Adrenal gland (tissue), 12 donors: ENCODE data around the gene DBNDD1. TPM values are rescaled to one million over a fixed set of nuclear protein-coding genes. Genes with fewer than 3 reads are reported as not detected.

Experiments used
- DNase-seq, 7 donors: peaks; one replicate each; pipeline ENCODE4 v3.0.0-alpha.2; 2019 to 2020
- H3K27ac ChIP-seq, 5 donors: fragments of 200-600 bp; sonication (generic) in 4 of 5; 1 replicate in 3 of 5; 2 replicates in 2 of 5; pipeline versions ENCODE4 v1.5.1 to v1.8.0; 2016 to 2020; ENCODE audit warnings: mild to moderate bottlenecking in 1 of 5
- H3K27me3 ChIP-seq: fragments of 200-600 bp; 2 replicates; pipeline ENCODE4 v1.8.0; 2021
- H3K36me3 ChIP-seq, 2 donors: fragments of 200-600 bp; replicated peaks in 1 of 2; 1 replicate in 1 of 2; 2 replicates in 1 of 2; pipeline versions ENCODE4 v1.5.1 to v1.8.0; 2018 to 2022
- H3K4me1 ChIP-seq, 2 donors: fragments of 200-600 bp; replicated peaks in 1 of 2; 1 replicate in 1 of 2; 2 replicates in 1 of 2; pipeline versions ENCODE4 v1.5.1 to v1.8.0; 2018 to 2021
- H3K4me3 ChIP-seq, 4 donors: fragments of 200-600 bp; sonication (generic) in 3 of 4; one replicate each; pipeline ENCODE4 v1.5.1; 2016 to 2018
- H3K9me3 ChIP-seq, 3 donors: fragments of 200-600 bp; sonication (generic) in 1 of 3; replicated peaks in 1 of 3; 1 replicate in 2 of 3; 2 replicates in 1 of 3; pipeline versions ENCODE4 v1.5.1 to v1.8.0; 2016 to 2021
- CTCF ChIP-seq, 6 experiments: fragments of 450-650 bp in 4 of 6; fragments of 200-600 bp in 2 of 6; sonication (generic) in 1 of 6; IDR thresholded peaks; 1 replicate in 5 of 6; 2 replicates in 1 of 6; pipeline versions ENCODE4 v1.5.1 to v1.8.0; 2016 to 2021; ENCODE audit warnings: antibody characterized with exemption in 6 of 6, mild to moderate bottlenecking in 2 of 6, moderate library complexity in 1 of 6
- POLR2A ChIP-seq, 2 donors: fragments of 450-650 bp; IDR thresholded peaks; one replicate each; pipeline ENCODE4 v1.6.1; 2017; ENCODE audit warnings: antibody characterized with exemption in 2 of 2, mild to moderate bottlenecking in 2 of 2, moderate library complexity in 1 of 2
- WGBS, 4 donors: extraction: QIAGEN DNeasy Blood & Tissue Kit in 2 of 4; methylation state at CpG; one replicate each; pipeline versions ENCODE4 v1.1.5 to v1.1.7; 2013 to 2017; 5-methylcytosine and 5-hydroxymethylcytosine counted together
- intact Hi-C, 2 donors: fragments of 100-400 bp; cut with DNase I; formaldehyde crosslinking; loops; one replicate each; pipeline versions ENCODE4 v1.14.1 to v1.15.0; 2022 to 2023
- polyA plus RNA-seq, 3 donors: library from polyadenylated mRNA; stranded (reverse); fragments of 200-250 nt in 2 of 3; fragments of 350-450 nt in 1 of 3; fragmentation: Illumina TruSeq in 1 of 3; extraction: RNeasy Lipid Tissue Mini Kit (QIAGEN cat#74804) in 1 of 3; gene quantifications; one replicate each; pipeline ENCODE4 v1.2.3, GENCODE V29; 2013 to 2014
- total RNA-seq, 9 donors: library from RNA; depleted of rRNA in 4 of 9; stranded (reverse); fragments of >200 nt in 4 of 9; fragments of 120-200 nt in 1 of 9; fragmentation: NEBNext Ultra II Directional in 1 of 9; extraction: Animal tissue kit (Norgen Biotek cat#: 25700) in 1 of 9; gene quantifications; one replicate each; pipeline versions ENCODE4 v1.1.0 to v1.2.4, GENCODE V29; 2013 to 2023
- donor health status: healthy with polysubstance abuse.
- donor health status: Bipolar disorder and iron deficiency.
- donor health status: DM: yes; HTN: yes; CAD: no.
- donor health status: DM: no; HTN: no; CAD: no.
- donor health status: DM: no; HTN: no; CAD: no.
- donor health status: DM: yes; HTN: yes; CAD: no.

DBNDD1 gene
- total and polyA plus RNA-seq, 12 donors: 1.4 to 24.2 (median 7.0) TPM

- TF ChIP-seq CTCF (IDR thresholded peaks at IDR 0.05): no peak
- TF ChIP-seq POLR2A (IDR thresholded peaks at IDR 0.05): no peak
- WGBS, 4 donors: 83 to 86% (median 85%) methylated on average over 13 to 15 of the region's 15 CpGs
- Histone ChIP-seq H3K4me3 (no peak overlapping the region), H3K9me3 (no peaks in the 10 kb centered on the region), H3K27me3 (no peaks in the 10 kb centered on the region), H3K27ac (peak overlapping the region in 1 of 5 donors; percentile 71), H3K36me3 (peaks cover 0 to 7% of the 10 kb centered on the region in 2 donors), H3K4me1 (no peaks in the 10 kb centered on the region)
- intact Hi-C loops: no loop called here
- no peak for DNase-seq
These were observed 62.6 kb downstream of the DBNDD1 start for GRCh38 chr16:89956505-89957215.

GRCh38 chr16:89955001-89955685 lies 64.1 kb downstream of the DBNDD1 start:
- H3K36me3 ChIP-seq: peaks cover 0 to 7% of the 10 kb centered on the region in 2 donors
- H3K27ac ChIP-seq: no peak overlapping the region
- DNase-seq: no peak
- no peak overlapping the region for H3K4me3 ChIP-seq
- H3K4me1 ChIP-seq: no peaks in the 10 kb centered on the region
- H3K9me3 ChIP-seq: no peaks in the 10 kb centered on the region
- WGBS, 4 donors: 93 to 97% (median 95%) methylated on average over 14 to 15 of the region's 15 CpGs
- intact Hi-C loops: no loop called here
- H3K27me3 ChIP-seq: no peaks in the 10 kb centered on the region
- TF ChIP-seq POLR2A (IDR thresholded peaks at IDR 0.05) (no peak), CTCF (IDR thresholded peaks at IDR 0.05) (no peak)

Other genes with a start within 250 kb of the DBNDD1 start
- 10 to 100 TPM in 1 of 9 donors, 1 to 10 TPM in 8; 1.6 to 12.1 (median 3.3) TPM for gene FANCA, start 202.8 kb downstream of the DBNDD1 start, total RNA-seq
- gene FANCA, start 202.8 kb downstream of the DBNDD1 start, polyA plus RNA-seq: 1 to 10 TPM; 2.3 to 7.8 (median 4.7) TPM
- 10 to 100 TPM in 2 of 9 donors, 1 to 10 TPM in 7; 2.8 to 14.4 (median 4.5) TPM for gene SPIRE2, start 191.0 kb downstream of the DBNDD1 start, total RNA-seq
- gene SPIRE2, start 191.0 kb downstream of the DBNDD1 start, polyA plus RNA-seq: 10 to 100 TPM in 1 of 3 donors, 1 to 10 TPM in 2; 2.8 to 14.2 (median 7.8) TPM
- gene TCF25, start 145.9 kb downstream of the DBNDD1 start, total RNA-seq: 100 to 1,000 TPM; 177 to 237 (median 205) TPM
- 100 to 1,000 TPM; 215 to 438 (median 253) TPM for gene TCF25, start 145.9 kb downstream of the DBNDD1 start, polyA plus RNA-seq
- 1 to 10 TPM in 8 of 9 donors, under 1 TPM in 1; 0.72 to 8.2 (median 5.8) TPM for gene MC1R, start 100.6 kb downstream of the DBNDD1 start, total RNA-seq
- gene MC1R, start 100.6 kb downstream of the DBNDD1 start, polyA plus RNA-seq: 10 to 100 TPM in 2 of 3 donors, under 1 TPM in 1; 0.55 to 20.4 (median 10.0) TPM
- gene TUBB3, start 96.1 kb downstream of the DBNDD1 start, total RNA-seq: 10 to 100 TPM in 8 of 9 donors, 1 to 10 TPM in 1; 6.4 to 63.8 (median 21.0) TPM
- gene TUBB3, start 96.1 kb downstream of the DBNDD1 start, polyA plus RNA-seq: 10 to 100 TPM; 12.5 to 13.2 (median 12.9) TPM
- 10 to 100 TPM; 32.2 to 95.0 (median 61.9) TPM for gene DEF8, start 70.7 kb downstream of the DBNDD1 start, total RNA-seq
- gene DEF8, start 70.7 kb downstream of the DBNDD1 start, polyA plus RNA-seq: 10 to 100 TPM; 21.4 to 89.1 (median 89.0) TPM
- gene PRDM7, start 57.9 kb upstream of the DBNDD1 start, total RNA-seq: not detected
- not detected for gene PRDM7, start 57.9 kb upstream of the DBNDD1 start, polyA plus RNA-seq